Measurements from ENCODE around the gene CDON. TPM values are rescaled to one million over a fixed set of nuclear protein-coding genes. Genes with fewer than 3 reads are reported as not detected.

The CDON gene
- total and polyA plus RNA-seq, 2 donors (not counting 3 experiments of a cell fraction or from before 2014, with no cell fraction given): 1.6 to 3.8 TPM

DNA sequence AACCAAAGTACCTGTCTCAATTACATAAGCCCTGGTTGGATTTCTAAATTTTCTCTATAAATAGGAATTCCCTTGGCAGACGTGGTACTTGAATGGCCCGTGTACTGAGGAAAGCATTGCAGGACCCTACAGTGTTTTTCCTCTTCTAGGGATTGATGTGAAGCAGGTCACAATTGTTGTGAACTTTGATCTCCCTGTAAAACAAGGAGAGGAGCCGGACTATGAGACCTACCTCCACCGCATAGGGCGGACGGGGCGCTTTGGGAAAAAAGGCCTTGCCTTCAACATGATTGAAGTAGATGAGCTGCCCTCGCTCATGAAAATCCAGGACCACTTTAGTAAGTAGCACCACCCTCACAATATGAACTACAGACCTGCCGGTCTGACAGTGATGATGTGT, 141.6 kb downstream of the CDON start:
- no peak overlapping the region for H3K4me2 ChIP-seq (ENCODE audit: insufficient read depth, low read length)
- no peaks in the 10 kb centered on the region for H4K20me1 ChIP-seq (replicated peaks; ENCODE audit: control insufficient read depth, extremely low read depth, insufficient read depth, low read length)
- no peak overlapping the region for H3K27ac ChIP-seq (ENCODE audit: insufficient read depth, low read depth, low read length)
- H2AFZ ChIP-seq (ENCODE audit: low read depth, low read length): no peak overlapping the region
- dilution Hi-C loops (cut with MboI; ENCODE audit: extremely low pct_ligation_motif_present, low sequenced_read_pairs) (no loop called here), intact Hi-C loops (cut with micrococcal nuclease) (loop anchor here (5.0 to 10.0 kb wide), 2 partner anchors 344 to 381 kb away; partner anchors contain the start of genes DCPS, FOXRED1 and SRPRA)
- no peaks in the 10 kb centered on the region for H3K9me1 ChIP-seq (replicated peaks; ENCODE audit: control insufficient read depth, extremely low read depth, insufficient read depth, low read length)
- ChIA-PET CTCF (interaction anchor here (0.8 to 5.1 kb wide), 3 partner anchors 15 to 560 kb away, joined by 3 to 113 read pairs (median 5); no protein-coding TSS in a partner anchor), POLR2A (no interaction called here)
- TF ChIP-seq FOS (IDR thresholded peaks at IDR 0.05; ENCODE audit: borderline replicate concordance, insufficient read depth, low read length): no peak
- TF ChIP-seq GATA2 (IDR thresholded peaks at IDR 0.05; ENCODE audit: insufficient read depth, insufficient read length, low read depth, low read length): no peak
- no peak for TF ChIP-seq MAX (IDR thresholded peaks at IDR 0.05; ENCODE audit: insufficient read depth, insufficient read length)
- no peak for TF ChIP-seq POLR2A (IDR thresholded peaks at IDR 0.05; ENCODE audit: low read depth, low read length)
- TF ChIP-seq MYC (IDR thresholded peaks at IDR 0.05; ENCODE audit: low read depth, low read length): no peak
- no peak for TF ChIP-seq CTCF (IDR thresholded peaks at IDR 0.05; ENCODE audit: extremely low read depth in 1 of 2, insufficient read depth in 1 of 2, low read depth in 1 of 2, low read length in 2 of 2)
- TF ChIP-seq POLR2AphosphoS5 (IDR thresholded peaks at IDR 0.05; ENCODE audit: insufficient read depth, low read depth, low read length): no peak
- no peak for TF ChIP-seq EZH2 (IDR thresholded peaks at IDR 0.05; ENCODE audit: borderline replicate concordance, low read depth, low read length, severe bottlenecking)
- TF ChIP-seq JUN (IDR thresholded peaks at IDR 0.05; ENCODE audit: borderline replicate concordance, insufficient read depth, insufficient read length, low read depth): no peak
- FAIRE-seq (no peak), DNase-seq (ENCODE audit: low read depth, low spot score) (no peak)
- no peak overlapping the region for H3K4me3 ChIP-seq (replicated peaks in 1 of 3; ENCODE audit: insufficient read depth in 1 of 3, low read depth in 1 of 3, low read length in 3 of 3)
- no TSS peak for BruUV-seq (replicated peaks)
- H3K36me3 ChIP-seq (ENCODE audit: control insufficient read depth in 2 of 2, extremely low read depth in 1 of 2, insufficient read depth in 2 of 2, low read length in 2 of 2): no peaks in the 10 kb centered on the region
- no peaks in the 10 kb centered on the region for H3K4me1 ChIP-seq (ENCODE audit: control insufficient read depth, extremely low read depth, insufficient read depth, low read length)
- H3K79me2 ChIP-seq (ENCODE audit: control insufficient read depth, insufficient read depth, low read length): no peaks in the 10 kb centered on the region
- H3K27me3 ChIP-seq (ENCODE audit: control insufficient read depth in 2 of 2, insufficient read depth in 2 of 2, low read length in 2 of 2): peaks cover 0 to 8% of the 10 kb centered on the region in 2 experiments
- H3K9ac ChIP-seq (replicated peaks; ENCODE audit: extremely low read depth, insufficient read depth, low read length): no peak overlapping the region
- no peaks in the 10 kb centered on the region for H3K9me3 ChIP-seq (replicated peaks; ENCODE audit: control insufficient read depth, insufficient read depth, low read length)
